GM19193 (cell line): Measurements from ENCODE around the gene MUL1.

ENCODE experiments used
- POLR2A ChIP-seq: IDR thresholded peaks from 4 replicates; pipeline ENCODE4 v1.6.1; 2011; ENCODE audit not compliant: insufficient read depth, insufficient read length; ENCODE audit errors: extremely low read depth

The MUL1 gene

GRCh38 chr1:20530306-20530705 is 22.4 kb upstream of the MUL1 start:
- TF ChIP-seq POLR2A = no peak

GRCh38 chr1:20528221-20528620 is 20.3 kb upstream of the MUL1 start:
- no peak for TF ChIP-seq POLR2A

- TF ChIP-seq POLR2A = no peak
Measured at GRCh38 chr1:20526267-20526666, 18.3 kb upstream of the MUL1 start.

- TF ChIP-seq POLR2A = no peak
Measured at GRCh38 chr1:20521960-20522861, 14.3 kb upstream of the MUL1 start.

- TF ChIP-seq POLR2A = no peak
Measured at GRCh38 chr1:20511518-20512428, 3.8 kb upstream of the MUL1 start.

- TF ChIP-seq POLR2A = no peak
Measured at GRCh38 chr1:20508411-20508771, 440 bp upstream of the MUL1 start.

GRCh38 chr1:20507248-20507563 is 745 bp downstream of the MUL1 start:
- no peak for TF ChIP-seq POLR2A

GRCh38 chr1:20505488-20505887 is 2.5 kb downstream of the MUL1 start:
- no peak for TF ChIP-seq POLR2A

GRCh38 chr1:20500716-20501115 is 7.2 kb downstream of the MUL1 start:
- TF ChIP-seq POLR2A = no peak

GRCh38 chr1:20499718-20500117 is 8.2 kb downstream of the MUL1 start:
- no peak for TF ChIP-seq POLR2A

- no peak for TF ChIP-seq POLR2A
Measured at GRCh38 chr1:20499105-20499504, 8.8 kb downstream of the MUL1 start.

- TF ChIP-seq POLR2A = no peak
Measured at GRCh38 chr1:20498116-20498515, 9.8 kb downstream of the MUL1 start.

- TF ChIP-seq POLR2A = no peak
Measured at GRCh38 chr1:20497506-20497905, 10.4 kb downstream of the MUL1 start.

- TF ChIP-seq POLR2A = no peak
Measured at GRCh38 chr1:20496241-20496661, 11.7 kb downstream of the MUL1 start.

GRCh38 chr1:20495661-20496060 is 12.3 kb downstream of the MUL1 start:
- TF ChIP-seq POLR2A = no peak
